M059J (cell line): Measurements from ENCODE around the gene SLC25A27. TPM values are rescaled to one million over a fixed set of nuclear protein-coding genes. Genes with fewer than 3 reads are reported as not detected.
"Not testable (repeated sequence)": the region's sequence is repeated elsewhere in the genome, so short reads cannot be mapped to it uniquely, and the experiment has no call there.

Experiments used
- DNase-seq: peaks from one replicate; pipeline ENCODE4 v3.0.0-alpha.2; 2012; ENCODE audit warnings: low read depth
- total RNA-seq: library from RNA; depleted of rRNA; stranded (reverse); fragments of >200 nt; shearing (Covaris generic); gene quantifications from 2 replicates; pipeline ENCODE4 v1.2.3, GENCODE V29; 2014; rRNA removed

The SLC25A27 gene
- total RNA-seq, result 0.86 and 6.5 TPM in 2 replicates

GRCh38 chr6:46652603-46653438, at the start of gene SLC25A27, which contains the start of gene CYP39A1:
Gene SLC25A27 (plus strand): TSS chr6:46652975. CDS start chr6:46653193, 218 bp downstream.
Gene CYP39A1 (minus strand): TSS chr6:46652818. CDS start chr6:46652582, 236 bp downstream.
- peak; percentile 93 for DNase-seq

GRCh38 chr6:46605091-46605797, 47.5 kb upstream of the SLC25A27 start:
- DNase-seq, result no peak

DNA sequence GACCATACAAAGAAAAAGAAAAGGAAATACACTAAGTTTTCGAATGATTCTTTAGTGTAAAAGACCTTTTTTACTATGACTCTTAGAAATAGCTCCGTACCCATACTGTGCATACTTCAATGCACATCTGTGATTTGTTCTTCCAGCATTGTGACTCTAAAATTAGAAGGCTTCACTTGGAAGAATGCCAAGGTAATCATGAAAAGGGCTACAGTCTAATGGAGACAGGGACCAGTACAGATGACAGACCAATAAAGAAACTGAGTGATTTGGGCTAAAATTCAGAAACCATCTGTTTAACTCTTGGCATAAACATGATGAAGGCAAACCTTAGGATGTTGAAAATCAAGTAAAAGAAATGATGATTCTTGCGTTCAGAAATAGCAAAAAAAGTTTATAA, 46.4 kb upstream of the SLC25A27 start:
- no peak for DNase-seq

DNA sequence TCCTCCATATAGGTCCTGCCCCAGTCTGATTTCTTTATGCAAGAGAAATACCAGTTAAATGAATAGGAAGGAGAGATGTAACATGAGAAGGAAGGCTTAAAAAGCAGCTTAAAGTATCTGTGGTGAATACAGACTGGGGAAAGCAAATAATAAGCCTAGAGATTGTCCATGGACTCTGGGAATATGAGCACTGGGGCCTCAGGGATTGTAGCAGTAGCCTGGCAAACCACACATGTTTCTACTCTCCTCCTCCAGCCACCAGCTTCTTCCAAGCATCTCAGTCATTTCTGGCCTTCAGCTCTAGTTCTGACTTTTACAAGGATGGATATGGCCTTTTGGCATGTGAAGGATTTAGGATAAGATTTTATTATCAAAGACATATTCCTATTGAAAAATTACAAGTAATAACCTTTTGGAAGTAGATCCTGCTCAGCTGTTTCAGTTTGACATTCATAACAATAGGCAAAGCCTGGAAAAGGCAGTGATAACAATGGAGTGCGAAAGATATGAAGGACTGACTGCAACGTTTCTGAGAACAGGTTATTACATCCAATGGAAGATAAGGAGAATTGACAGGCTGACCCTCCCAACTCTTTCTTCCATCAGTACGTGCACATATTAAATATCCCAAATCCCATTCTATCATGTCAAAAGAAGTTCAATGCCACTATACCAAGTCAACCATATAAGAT, 41.8 kb upstream of the SLC25A27 start:
- no peak for DNase-seq

GRCh38 chr6:46612645-46613044, 40.1 kb upstream of the SLC25A27 start:
- no peak for DNase-seq

- DNase-seq, result no peak
These were observed 34.0 kb upstream of the SLC25A27 start for GRCh38 chr6:46618726-46619125.

- peak; percentile 51 for DNase-seq
These were observed 26.4 kb upstream of the SLC25A27 start for GRCh38 chr6:46626228-46626909.

- no peak for DNase-seq
These were observed 25.8 kb upstream of the SLC25A27 start for GRCh38 chr6:46626976-46627375.

DNA sequence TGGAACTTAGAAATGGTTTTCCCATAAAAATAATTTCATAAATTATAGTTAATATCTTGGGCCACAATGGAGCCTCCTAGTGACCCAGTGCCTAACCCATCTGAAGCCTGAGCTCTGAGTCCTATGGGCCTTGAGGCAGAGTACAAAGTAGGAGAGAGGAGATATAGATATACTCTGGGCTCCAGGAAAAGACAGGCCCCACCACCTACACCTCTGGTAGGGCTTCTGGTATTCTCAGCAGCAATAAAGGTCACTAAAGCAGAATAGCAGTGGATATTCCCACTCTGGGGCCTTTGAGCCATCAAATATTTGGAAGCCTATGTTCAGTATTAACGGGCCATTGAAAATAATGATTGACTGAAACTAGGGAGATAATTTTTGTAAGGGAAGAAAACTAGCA, 24.3 kb upstream of the SLC25A27 start:
- no peak for DNase-seq

GRCh38 chr6:46628976-46629375, 23.8 kb upstream of the SLC25A27 start:
- DNase-seq, result no peak

DNA sequence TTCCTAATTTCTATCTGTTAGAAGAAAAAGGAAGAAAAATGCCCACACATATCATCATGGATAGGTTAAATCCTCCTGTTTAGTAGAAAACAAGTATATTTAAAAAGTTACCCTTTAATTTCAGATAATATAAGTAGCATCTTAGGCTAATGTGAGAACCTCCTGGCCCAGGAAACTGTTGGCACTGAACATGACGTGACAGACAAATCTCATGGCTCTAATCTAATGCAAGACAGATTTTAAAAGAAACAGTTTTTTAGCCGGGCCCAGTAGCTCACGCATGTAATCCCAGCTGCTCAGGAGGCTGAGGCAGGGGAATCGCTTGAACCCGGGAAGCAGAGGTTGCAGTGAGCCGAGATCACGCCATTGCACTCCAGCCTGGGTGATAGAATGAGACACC, 23.1 kb upstream of the SLC25A27 start:
- no peak for DNase-seq

DNA sequence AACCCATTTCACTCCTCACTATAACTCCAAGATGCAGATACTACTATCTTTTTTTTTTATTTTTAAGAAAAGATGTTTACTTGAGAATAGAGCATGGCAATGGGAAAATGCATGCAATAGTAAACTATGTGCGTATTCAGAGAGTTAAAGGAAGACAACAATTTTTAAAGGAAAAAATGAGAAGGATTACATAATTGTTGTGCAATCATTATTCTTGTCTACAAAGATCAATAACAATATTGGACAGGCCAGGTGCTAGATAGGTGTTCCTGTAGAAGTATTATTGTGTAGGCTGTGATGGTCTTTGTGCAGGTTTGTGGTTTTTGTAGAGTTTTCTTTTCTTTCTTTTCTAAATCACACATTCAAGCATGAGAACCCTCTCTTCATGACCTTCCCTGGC, 20.7 kb upstream of the SLC25A27 start:
- no peak for DNase-seq

GRCh38 chr6:46635462-46635861, 17.3 kb upstream of the SLC25A27 start:
- no peak for DNase-seq

DNA sequence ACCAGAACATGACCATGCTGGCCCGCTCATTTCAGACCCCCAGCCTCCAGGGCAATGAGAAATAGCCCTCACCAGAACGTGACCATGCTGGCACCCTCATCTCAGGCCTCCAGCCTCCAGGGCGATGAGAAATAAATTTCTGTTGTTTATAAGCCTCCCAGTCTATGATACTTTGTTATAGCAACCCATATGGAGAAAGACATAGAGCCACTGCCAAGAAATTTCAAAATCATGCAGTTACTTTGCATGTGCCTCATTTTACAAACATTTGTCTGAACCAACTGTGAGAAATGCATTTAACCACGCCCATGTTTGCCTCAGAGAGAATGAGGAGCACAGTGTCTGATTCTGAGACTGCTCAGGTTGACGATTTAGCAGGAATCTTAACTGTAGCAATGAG, 15.6 kb upstream of the SLC25A27 start:
- peak; percentile 58 for DNase-seq

GRCh38 chr6:46637933-46638332, 14.8 kb upstream of the SLC25A27 start:
- no peak for DNase-seq

DNA sequence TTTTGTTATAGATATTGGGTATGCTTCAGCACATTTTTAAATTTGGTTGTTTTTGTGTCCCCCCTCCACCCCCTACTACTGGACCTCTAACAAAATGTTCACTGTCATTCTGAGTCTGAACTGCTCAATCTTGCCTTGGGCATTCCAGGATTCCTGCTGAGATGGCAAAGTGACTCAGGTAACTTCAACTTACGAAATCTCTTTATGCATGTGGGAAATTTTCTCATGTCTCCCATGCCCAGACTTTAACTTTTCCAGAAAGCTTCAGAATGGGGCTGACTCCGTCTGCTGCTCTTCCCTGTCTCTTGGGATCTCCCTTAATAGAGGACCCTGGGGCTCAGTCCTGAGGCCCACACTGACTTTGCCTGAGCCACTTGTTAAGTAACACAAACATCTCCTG, 14.1 kb upstream of the SLC25A27 start:
- peak; percentile 53 for DNase-seq

DNA sequence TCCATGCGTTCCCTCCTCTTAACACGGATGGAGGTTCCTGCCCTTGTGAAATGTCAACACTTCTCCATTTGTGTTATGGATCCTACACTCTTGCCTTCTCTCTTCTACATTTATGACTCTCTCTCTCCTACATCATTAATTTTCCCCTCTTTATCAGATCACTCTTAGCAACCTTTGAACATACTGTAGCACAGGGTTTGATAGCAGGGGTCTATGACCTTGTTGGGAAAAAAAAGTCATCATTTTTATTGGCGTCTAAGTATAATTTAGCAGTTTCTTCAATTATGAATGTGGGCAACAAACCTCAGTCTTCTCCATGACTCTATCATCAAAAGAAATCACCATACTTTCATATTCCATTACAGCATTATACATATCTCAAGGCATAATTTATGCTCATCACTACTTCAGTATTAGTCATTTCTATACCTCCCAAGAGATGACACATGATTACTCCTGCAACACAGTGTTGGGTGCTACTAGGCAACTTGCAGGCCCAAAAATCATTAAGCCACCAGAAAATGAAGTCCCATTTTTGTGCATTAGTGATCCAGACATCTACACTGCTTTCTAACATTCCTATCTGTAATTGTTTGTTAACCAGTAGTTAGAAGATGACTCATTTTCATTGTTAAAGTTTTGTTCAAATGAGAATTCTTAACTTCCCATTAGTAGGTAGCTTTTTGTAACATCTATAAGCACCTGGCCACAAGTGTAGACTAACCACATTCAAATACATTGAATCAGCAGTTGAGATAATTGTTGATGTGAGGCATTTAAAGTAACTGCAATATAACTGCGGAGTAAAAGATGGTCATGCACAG, 9.6 kb upstream of the SLC25A27 start:
- peak; percentile 28 for DNase-seq

GRCh38 chr6:46645265-46645664, 7.5 kb upstream of the SLC25A27 start:
- no peak for DNase-seq

DNA sequence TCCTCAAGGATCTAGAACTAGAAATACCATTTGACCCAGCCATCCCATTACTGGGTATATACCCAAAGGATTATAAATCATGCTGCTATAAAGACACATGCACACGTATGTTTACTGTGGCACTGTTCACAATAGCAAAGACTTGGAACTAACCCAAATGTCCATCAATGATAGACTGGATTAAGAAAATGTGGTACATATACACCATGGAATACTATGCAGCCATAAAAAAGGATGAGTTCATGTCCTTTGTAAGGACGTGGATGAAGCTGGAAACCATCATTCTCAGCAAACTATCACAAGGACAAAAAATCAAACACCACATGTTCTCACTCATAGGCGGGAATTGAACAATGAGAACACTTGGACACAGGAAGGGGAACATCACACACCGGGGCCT, 4.7 kb upstream of the SLC25A27 start:
- not testable (repeated sequence) for DNase-seq

- peak; percentile 61 for DNase-seq
These were observed 3.8 kb upstream of the SLC25A27 start for GRCh38 chr6:46648869-46649492.
